Raji (cell line): ENCODE measurements around the gene DIRAS1.

Source experiments
- POLR2A ChIP-seq: IDR thresholded peaks from 2 replicates; pipeline ENCODE4 v1.6.1; 2011; ENCODE audit warnings: low read depth, low read length, control low read depth; ENCODE audit not compliant: insufficient read depth

Gene DIRAS1

GRCh38 chr19:2720777-2721569, at the start of gene DIRAS1:
Gene DIRAS1, minus strand, starts transcription at chr19:2721372. Its CDS starts 3,566 bp downstream, at chr19:2717806.
- TF ChIP-seq POLR2A, result no peak

- TF ChIP-seq POLR2A, result no peak
Observed at GRCh38 chr19:2770055-2771013, 49.2 kb upstream of the DIRAS1 start.

- TF ChIP-seq POLR2A, result no peak
Observed at GRCh38 chr19:2769218-2769617, 48.0 kb upstream of the DIRAS1 start.

GRCh38 chr19:2768365-2769132, 47.4 kb upstream of the DIRAS1 start:
- no peak for TF ChIP-seq POLR2A

GRCh38 chr19:2767688-2768087, 46.5 kb upstream of the DIRAS1 start:
- TF ChIP-seq POLR2A, result no peak

GRCh38 chr19:2766594-2767372, 45.6 kb upstream of the DIRAS1 start:
- no peak for TF ChIP-seq POLR2A

GRCh38 chr19:2765376-2765775, 44.2 kb upstream of the DIRAS1 start:
- no peak for TF ChIP-seq POLR2A

GRCh38 chr19:2764945-2765344, 43.8 kb upstream of the DIRAS1 start:
- TF ChIP-seq POLR2A, result no peak

GRCh38 chr19:2763687-2764086, 42.5 kb upstream of the DIRAS1 start:
- no peak for TF ChIP-seq POLR2A

GRCh38 chr19:2762783-2763496, 41.8 kb upstream of the DIRAS1 start:
- no peak for TF ChIP-seq POLR2A

GRCh38 chr19:2761876-2762782, 41.0 kb upstream of the DIRAS1 start:
- no peak for TF ChIP-seq POLR2A

- no peak for TF ChIP-seq POLR2A
Observed at GRCh38 chr19:2761309-2761677, 40.1 kb upstream of the DIRAS1 start.

GRCh38 chr19:2759965-2760364, 38.8 kb upstream of the DIRAS1 start:
- no peak for TF ChIP-seq POLR2A
